Adrenal gland (tissue), 5 donors: Measurements from ENCODE around the gene KCNG3.

Source experiments
- CTCF ChIP-seq, 6 experiments: fragments of 450-650 bp in 4 of 6; fragments of 200-600 bp in 2 of 6; sonication (generic) in 1 of 6; IDR thresholded peaks; 1 replicate in 5 of 6; 2 replicates in 1 of 6; pipeline versions ENCODE4 v1.5.1 to v1.8.0; 2016 to 2021; ENCODE audit warnings: antibody characterized with exemption in 6 of 6, mild to moderate bottlenecking in 2 of 6, moderate library complexity in 1 of 6
- POLR2A ChIP-seq, 2 donors: fragments of 450-650 bp; IDR thresholded peaks; one replicate each; pipeline ENCODE4 v1.6.1; 2017; ENCODE audit warnings: antibody characterized with exemption in 2 of 2, mild to moderate bottlenecking in 2 of 2, moderate library complexity in 1 of 2
- donor health status: DM: no; HTN: no; CAD: no.

GRCh38 chr2:42488297-42488696, 5.5 kb downstream of the KCNG3 start:
- TF ChIP-seq CTCF (IDR thresholded peaks at IDR 0.05) (no peak), POLR2A (IDR thresholded peaks at IDR 0.05) (no peak)
